Prostate gland (tissue), 2 donors: ENCODE measurements around the gene CACNA2D1. TPM values are rescaled to one million over a fixed set of nuclear protein-coding genes. Genes with fewer than 3 reads are reported as not detected.

ENCODE experiments used
- DNase-seq: peaks from one replicate; pipeline ENCODE4 v3.0.0-alpha.2; 2019; ENCODE audit warnings: low spot score
- H3K27ac ChIP-seq, 2 donors: fragments of 200-600 bp; sonication (generic); 2 replicates each; pipeline ENCODE4 v1.5.1; 2017 to 2019
- H3K27me3 ChIP-seq: fragments of 200-600 bp; sonication (generic); replicated peaks from 2 replicates; pipeline ENCODE4 v1.5.1; 2019; ENCODE audit not compliant: insufficient read depth
- H3K36me3 ChIP-seq, 2 donors: fragments of 200-600 bp; sonication (generic); 1 replicate in 1 of 2; 2 replicates in 1 of 2; pipeline versions ENCODE4 v1.5.1 to v1.8.1; 2017 to 2019
- H3K4me1 ChIP-seq: fragments of 200-600 bp; sonication (generic); replicated peaks from 2 replicates; pipeline ENCODE4 v1.5.1; 2019
- H3K4me3 ChIP-seq, 2 donors: fragments of 200-600 bp; sonication (generic); 2 replicates each; pipeline ENCODE4 v1.5.1; 2017 to 2019
- H3K9me3 ChIP-seq: fragments of 200-600 bp; sonication (generic); 2 replicates; pipeline ENCODE4 v1.5.1; 2017
- CTCF ChIP-seq, 4 experiments: fragments of 200-600 bp in 2 of 4; fragments of 450-650 bp in 2 of 4; sonication (generic) in 2 of 4; IDR thresholded peaks; 1 replicate in 3 of 4; 2 replicates in 1 of 4; pipeline ENCODE4 v1.5.1; 2016 to 2019; ENCODE audit warnings: antibody characterized with exemption in 4 of 4, mild to moderate bottlenecking in 2 of 4, moderate library complexity in 2 of 4
- POLR2A ChIP-seq: fragments of 450-650 bp; IDR thresholded peaks from one replicate; pipeline ENCODE4 v1.6.1; 2016; ENCODE audit warnings: antibody characterized with exemption, mild to moderate bottlenecking
- POLR2AphosphoS5 ChIP-seq: sonication (generic); formaldehyde crosslinking; IDR thresholded peaks from one replicate; pipeline ENCODE4 v1.6.1; 2017; ENCODE audit warnings: antibody characterized with exemption
- WGBS: methylation state at CpG from one replicate; pipeline ENCODE4 v1.1.5; 2018; 5-methylcytosine and 5-hydroxymethylcytosine counted together
- intact Hi-C: fragments of 100-400 bp; cut with DNase I; formaldehyde crosslinking; loops from one replicate; pipeline ENCODE4 v1.14.2; 2022
- total RNA-seq, 2 donors: library from RNA; depleted of rRNA; stranded (reverse); fragments of >200 nt; gene quantifications; one replicate each; pipeline ENCODE4 v1.1.0, GENCODE V29; 2016

The CACNA2D1 gene
- 10 to 100 TPM; 16.9 to 24.4 TPM for total RNA-seq

- WGBS: under 1% methylated on average over 46 of the region's 82 CpGs
- no peaks in the 10 kb centered on the region for H3K9me3 ChIP-seq
- H3K4me1 ChIP-seq: no peaks in the 10 kb centered on the region
- TF ChIP-seq POLR2AphosphoS5: no peak
- peak in 2 of 4 experiments; percentile 14 to 37 for TF ChIP-seq CTCF (IDR thresholded peaks at IDR 0.05)
- no peak for TF ChIP-seq POLR2A
- no peaks in the 10 kb centered on the region for H3K36me3 ChIP-seq
- peak within 1 kb of the TSS; percentile 92 to 94 for H3K27ac ChIP-seq
- intact Hi-C loops: loop anchor here (5.0 kb wide), 1 partner anchor 206 kb away; no protein-coding TSS in a partner anchor
- peak within 1 kb of the TSS; percentile 78 to 88 for H3K4me3 ChIP-seq
- H3K27me3 ChIP-seq: no peaks in the 10 kb centered on the region
- DNase-seq: peak; percentile 83
Observed at GRCh38 chr7:82443547-82444219, at the start of gene CACNA2D1. TSS of gene CACNA2D1 (minus strand) at chr7:82443777.

GRCh38 chr7:82481499-82482097, 38.0 kb upstream of the CACNA2D1 start:
- Histone ChIP-seq H3K27ac (no peak overlapping the region), H3K9me3 (no peaks in the 10 kb centered on the region), H3K36me3 (no peaks in the 10 kb centered on the region), H3K4me3 (no peak overlapping the region), H3K27me3 (no peaks in the 10 kb centered on the region), H3K4me1 (no peaks in the 10 kb centered on the region)
- TF ChIP-seq POLR2A (no peak), CTCF (IDR thresholded peaks at IDR 0.05) (peak; percentile 14 to 68 (median 60))
- no peak for DNase-seq
- 88% methylated on average over 3 of the region's 3 CpGs for WGBS
- intact Hi-C loops: loop anchor here (10.0 kb wide), 1 partner anchor 437 kb away; no protein-coding TSS in a partner anchor

GRCh38 chr7:82477733-82478515, 34.3 kb upstream of the CACNA2D1 start:
- H3K9me3 ChIP-seq: no peaks in the 10 kb centered on the region
- intact Hi-C loops: loop anchor here (10.0 kb wide), 1 partner anchor 243 kb away; no protein-coding TSS in a partner anchor
- H3K4me3 ChIP-seq: no peak overlapping the region
- no peak for DNase-seq
- H3K36me3 ChIP-seq: no peaks in the 10 kb centered on the region
- 15% methylated on average over 2 of the region's 2 CpGs for WGBS
- TF ChIP-seq POLR2AphosphoS5 (no peak), POLR2A (no peak), CTCF (IDR thresholded peaks at IDR 0.05) (no peak)
- H3K27ac ChIP-seq: no peak overlapping the region
- no peaks in the 10 kb centered on the region for H3K4me1 ChIP-seq
- no peaks in the 10 kb centered on the region for H3K27me3 ChIP-seq

GRCh38 chr7:82472966-82473365, 29.4 kb upstream of the CACNA2D1 start:
- Histone ChIP-seq H3K27me3 (no peaks in the 10 kb centered on the region), H3K9me3 (no peaks in the 10 kb centered on the region), H3K27ac (no peak overlapping the region), H3K4me1 (no peaks in the 10 kb centered on the region), H3K36me3 (no peaks in the 10 kb centered on the region), H3K4me3 (no peak overlapping the region)
- no peak for TF ChIP-seq POLR2A
- TF ChIP-seq CTCF (IDR thresholded peaks at IDR 0.05): no peak
- intact Hi-C loops: loop anchor here (10.0 kb wide), 1 partner anchor 238 kb away; no protein-coding TSS in a partner anchor
- DNase-seq: no peak
- 95% methylated on average over 9 of the region's 9 CpGs for WGBS
